Measurements from ENCODE around the gene UTP18. TPM values are rescaled to one million over a fixed set of nuclear protein-coding genes. Genes with fewer than 3 reads are reported as not detected.

Gene UTP18
- polyA plus RNA-seq, 1 donor (not counting 4 experiments of a cell fraction or from before 2014, with no cell fraction given) = 42.7 TPM

DNA sequence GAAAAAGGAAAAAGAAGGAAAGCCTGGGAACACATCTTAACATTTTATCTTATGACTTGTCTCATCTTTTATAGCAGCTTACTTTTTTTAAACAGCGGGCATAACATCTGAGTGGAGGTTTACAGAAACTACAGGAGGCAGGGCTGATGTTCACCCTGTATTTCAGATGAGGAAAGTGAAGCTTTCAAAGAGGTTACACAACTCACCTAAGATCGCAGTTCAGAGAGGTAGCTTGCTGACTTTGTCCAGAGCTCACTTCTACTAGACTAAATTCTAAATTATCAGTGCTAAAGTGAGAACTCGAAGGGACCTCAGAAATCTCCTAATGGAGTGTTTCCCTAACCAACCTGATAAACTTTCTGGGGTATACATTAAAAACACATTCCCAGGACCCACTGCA is 4.2 kb upstream of the UTP18 start:
- Histone ChIP-seq H2AFZ (ENCODE audit: control insufficient read depth, low read length) (no peak overlapping the region), H4K20me1 (ENCODE audit: control insufficient read depth, extremely low read depth, insufficient read depth, low read length) (no peaks in the 10 kb centered on the region), H3K27me3 (ENCODE audit: control insufficient read depth, extremely low read depth, insufficient read depth, low read length) (no peaks in the 10 kb centered on the region), H3K9ac (ENCODE audit: control insufficient read depth, extremely low read depth, insufficient read depth, low read length) (no peak overlapping the region), H3K79me2 (ENCODE audit: control insufficient read depth, insufficient read depth, low read length) (peaks cover 65% of the 10 kb centered on the region), H3K36me3 (ENCODE audit: control insufficient read depth in 2 of 2, extremely low read depth in 1 of 2, insufficient read depth in 2 of 2, low read length in 2 of 2) (peaks cover 0 to 4% of the 10 kb centered on the region in 2 experiments), H3K4me2 (ENCODE audit: control insufficient read depth, extremely low read depth, insufficient read depth, low read depth, low read length) (no peak overlapping the region), H3K9me3 (ENCODE audit: control insufficient read depth, low read depth, low read length) (no peaks in the 10 kb centered on the region), H3K27ac (ENCODE audit: control insufficient read depth, insufficient read depth, low read length) (no peak overlapping the region), H3K9me1 (ENCODE audit: control insufficient read depth, extremely low read depth, insufficient read depth, low read length) (no peaks in the 10 kb centered on the region), H3K4me1 (ENCODE audit: control insufficient read depth, extremely low read depth, insufficient read depth, low read length) (peaks cover 16% of the 10 kb centered on the region), H3K4me3 (ENCODE audit: control insufficient read depth in 2 of 3, extremely low read depth in 1 of 3, insufficient read depth in 2 of 3, low read depth in 1 of 3, low read length in 3 of 3) (no peak overlapping the region)
- FAIRE-seq = no peak
- TF ChIP-seq, protein P1, sequence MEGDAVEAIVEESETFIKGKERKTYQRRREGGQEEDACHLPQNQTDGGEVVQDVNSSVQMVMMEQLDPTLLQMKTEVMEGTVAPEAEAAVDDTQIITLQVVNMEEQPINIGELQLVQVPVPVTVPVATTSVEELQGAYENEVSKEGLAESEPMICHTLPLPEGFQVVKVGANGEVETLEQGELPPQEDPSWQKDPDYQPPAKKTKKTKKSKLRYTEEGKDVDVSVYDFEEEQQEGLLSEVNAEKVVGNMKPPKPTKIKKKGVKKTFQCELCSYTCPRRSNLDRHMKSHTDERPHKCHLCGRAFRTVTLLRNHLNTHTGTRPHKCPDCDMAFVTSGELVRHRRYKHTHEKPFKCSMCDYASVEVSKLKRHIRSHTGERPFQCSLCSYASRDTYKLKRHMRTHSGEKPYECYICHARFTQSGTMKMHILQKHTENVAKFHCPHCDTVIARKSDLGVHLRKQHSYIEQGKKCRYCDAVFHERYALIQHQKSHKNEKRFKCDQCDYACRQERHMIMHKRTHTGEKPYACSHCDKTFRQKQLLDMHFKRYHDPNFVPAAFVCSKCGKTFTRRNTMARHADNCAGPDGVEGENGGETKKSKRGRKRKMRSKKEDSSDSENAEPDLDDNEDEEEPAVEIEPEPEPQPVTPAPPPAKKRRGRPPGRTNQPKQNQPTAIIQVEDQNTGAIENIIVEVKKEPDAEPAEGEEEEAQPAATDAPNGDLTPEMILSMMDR (optimal IDR thresholded peaks at IDR 0.05 in 1 of 3, IDR thresholded peaks at IDR 0.05 in 1 of 3, conservative IDR thresholded peaks at IDR 0.05 in 1 of 3; ENCODE audit: extremely low read depth in 1 of 3, insufficient read depth in 2 of 3, low read length in 3 of 3) = no peak
- no peak for TF ChIP-seq EZH2 (IDR thresholded peaks at IDR 0.05; ENCODE audit: low read length)
- DNase-seq (ENCODE audit: low read depth, low spot score) = no peak
- dilution Hi-C loops (cut with MboI; ENCODE audit: extremely low pct_ligation_motif_present, low sequenced_read_pairs) = no loop called here

DNA sequence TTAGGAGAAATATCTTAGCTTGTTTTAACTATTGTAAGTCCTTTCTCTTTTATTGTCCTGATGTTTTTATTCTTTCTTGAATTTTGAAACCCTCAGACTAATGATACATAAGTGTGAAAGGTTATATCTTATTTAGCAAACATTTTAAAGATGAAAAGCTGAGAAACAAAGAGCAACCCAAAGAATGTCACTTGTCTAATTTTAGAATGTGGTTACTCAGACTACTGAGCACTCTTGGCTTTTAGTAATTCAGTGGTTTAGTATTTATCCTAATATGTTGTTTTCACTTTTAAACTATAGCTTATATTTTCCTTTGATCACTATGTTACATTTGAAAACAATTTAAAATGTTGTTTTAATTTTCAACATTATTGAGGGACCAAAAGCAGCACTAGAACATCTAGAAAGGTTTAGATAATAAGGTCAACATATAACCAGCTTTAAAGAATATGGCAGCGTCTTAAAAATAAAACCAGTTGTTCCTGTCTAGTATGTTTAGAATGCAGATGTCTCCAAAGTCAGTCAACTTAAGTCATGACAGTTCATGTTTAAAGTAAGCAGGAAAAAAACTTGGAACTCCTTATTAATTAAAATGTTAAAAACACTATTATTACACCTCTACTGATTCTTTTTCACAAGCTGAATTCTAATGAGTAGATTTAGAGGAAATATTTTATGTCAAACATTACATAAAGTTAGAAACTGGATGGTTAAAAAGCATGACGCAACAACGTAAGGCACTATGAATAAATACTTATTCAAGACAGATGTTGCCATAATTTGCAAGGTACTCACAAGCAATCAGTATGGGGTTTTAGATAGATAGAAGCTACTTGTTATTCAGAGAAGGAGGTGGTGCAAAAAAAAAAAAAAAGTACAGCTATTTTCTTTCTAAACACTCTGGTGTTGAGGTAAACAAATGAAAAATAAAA is 2.9 kb upstream of the UTP18 start:
- Histone ChIP-seq H3K4me2 (ENCODE audit: control insufficient read depth, extremely low read depth, insufficient read depth, low read depth, low read length) (peak overlapping the region; percentile 82), H3K27ac (ENCODE audit: control insufficient read depth, insufficient read depth, low read length) (peak overlapping the region; percentile 100), H4K20me1 (ENCODE audit: control insufficient read depth, extremely low read depth, insufficient read depth, low read length) (no peaks in the 10 kb centered on the region), H3K79me2 (ENCODE audit: control insufficient read depth, insufficient read depth, low read length) (peaks cover 78% of the 10 kb centered on the region), H2AFZ (ENCODE audit: control insufficient read depth, low read length) (no peak overlapping the region), H3K9me3 (ENCODE audit: control insufficient read depth, low read depth, low read length) (no peaks in the 10 kb centered on the region), H3K4me3 (ENCODE audit: control insufficient read depth in 2 of 3, extremely low read depth in 1 of 3, insufficient read depth in 2 of 3, low read depth in 1 of 3, low read length in 3 of 3) (peak overlapping the region in 2 of 3 experiments; percentile 83 to 94), H3K9me1 (ENCODE audit: control insufficient read depth, extremely low read depth, insufficient read depth, low read length) (peaks cover 2% of the 10 kb centered on the region), H3K36me3 (ENCODE audit: control insufficient read depth in 2 of 2, extremely low read depth in 1 of 2, insufficient read depth in 2 of 2, low read length in 2 of 2) (peaks cover 0 to 4% of the 10 kb centered on the region in 2 experiments), H3K27me3 (ENCODE audit: control insufficient read depth, extremely low read depth, insufficient read depth, low read length) (no peaks in the 10 kb centered on the region), H3K4me1 (ENCODE audit: control insufficient read depth, extremely low read depth, insufficient read depth, low read length) (peaks cover 23% of the 10 kb centered on the region), H3K9ac (ENCODE audit: control insufficient read depth, extremely low read depth, insufficient read depth, low read length) (peak overlapping the region; percentile 98)
- DNase-seq (ENCODE audit: low read depth, low spot score) (no peak), FAIRE-seq (no peak)
- dilution Hi-C loops (cut with MboI; ENCODE audit: extremely low pct_ligation_motif_present, low sequenced_read_pairs) = no loop called here
- TF ChIP-seq, protein P1 (optimal IDR thresholded peaks at IDR 0.05 in 1 of 3, IDR thresholded peaks at IDR 0.05 in 1 of 3, conservative IDR thresholded peaks at IDR 0.05 in 1 of 3; ENCODE audit: extremely low read depth in 1 of 3, insufficient read depth in 2 of 3, low read length in 3 of 3) = no peak
- TF ChIP-seq EZH2 (IDR thresholded peaks at IDR 0.05; ENCODE audit: low read length) = no peak

Measured in keratinocyte (primary cell).